GM12873 (cell line): ENCODE data around the gene MYO18B.

Experiments
- TF ChIP-seq, protein P1 (sequence below): IDR thresholded peaks from 2 replicates; pipeline ENCODE4 v1.5.1; 2012; ENCODE audit warnings: low read depth, mild to moderate bottlenecking, moderate library complexity, low read length, control low read depth; ENCODE audit not compliant: insufficient read depth; ENCODE audit errors: missing control alignments

Gene MYO18B

DNA sequence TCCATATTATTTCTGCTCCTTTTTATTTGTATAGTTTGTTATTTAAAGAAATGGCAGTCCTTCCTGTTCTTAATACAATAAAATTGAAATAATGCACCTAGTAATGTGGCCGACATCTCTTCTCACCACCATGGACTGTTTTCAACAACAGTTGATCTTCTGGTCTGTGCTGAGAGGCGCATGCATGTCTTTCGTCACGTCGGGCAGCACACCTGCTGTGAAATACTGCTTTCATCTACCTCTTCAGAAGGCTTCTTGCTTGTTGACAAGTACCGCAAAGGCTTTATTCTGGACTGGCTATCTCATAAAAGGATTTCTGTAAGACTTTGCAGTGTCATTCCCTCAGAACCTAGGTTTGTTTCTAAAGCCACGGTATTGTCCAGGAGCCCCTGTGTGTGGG, 13.9 kb upstream of the MYO18B start:
- TF ChIP-seq, protein P1, sequence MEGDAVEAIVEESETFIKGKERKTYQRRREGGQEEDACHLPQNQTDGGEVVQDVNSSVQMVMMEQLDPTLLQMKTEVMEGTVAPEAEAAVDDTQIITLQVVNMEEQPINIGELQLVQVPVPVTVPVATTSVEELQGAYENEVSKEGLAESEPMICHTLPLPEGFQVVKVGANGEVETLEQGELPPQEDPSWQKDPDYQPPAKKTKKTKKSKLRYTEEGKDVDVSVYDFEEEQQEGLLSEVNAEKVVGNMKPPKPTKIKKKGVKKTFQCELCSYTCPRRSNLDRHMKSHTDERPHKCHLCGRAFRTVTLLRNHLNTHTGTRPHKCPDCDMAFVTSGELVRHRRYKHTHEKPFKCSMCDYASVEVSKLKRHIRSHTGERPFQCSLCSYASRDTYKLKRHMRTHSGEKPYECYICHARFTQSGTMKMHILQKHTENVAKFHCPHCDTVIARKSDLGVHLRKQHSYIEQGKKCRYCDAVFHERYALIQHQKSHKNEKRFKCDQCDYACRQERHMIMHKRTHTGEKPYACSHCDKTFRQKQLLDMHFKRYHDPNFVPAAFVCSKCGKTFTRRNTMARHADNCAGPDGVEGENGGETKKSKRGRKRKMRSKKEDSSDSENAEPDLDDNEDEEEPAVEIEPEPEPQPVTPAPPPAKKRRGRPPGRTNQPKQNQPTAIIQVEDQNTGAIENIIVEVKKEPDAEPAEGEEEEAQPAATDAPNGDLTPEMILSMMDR = no peak

DNA sequence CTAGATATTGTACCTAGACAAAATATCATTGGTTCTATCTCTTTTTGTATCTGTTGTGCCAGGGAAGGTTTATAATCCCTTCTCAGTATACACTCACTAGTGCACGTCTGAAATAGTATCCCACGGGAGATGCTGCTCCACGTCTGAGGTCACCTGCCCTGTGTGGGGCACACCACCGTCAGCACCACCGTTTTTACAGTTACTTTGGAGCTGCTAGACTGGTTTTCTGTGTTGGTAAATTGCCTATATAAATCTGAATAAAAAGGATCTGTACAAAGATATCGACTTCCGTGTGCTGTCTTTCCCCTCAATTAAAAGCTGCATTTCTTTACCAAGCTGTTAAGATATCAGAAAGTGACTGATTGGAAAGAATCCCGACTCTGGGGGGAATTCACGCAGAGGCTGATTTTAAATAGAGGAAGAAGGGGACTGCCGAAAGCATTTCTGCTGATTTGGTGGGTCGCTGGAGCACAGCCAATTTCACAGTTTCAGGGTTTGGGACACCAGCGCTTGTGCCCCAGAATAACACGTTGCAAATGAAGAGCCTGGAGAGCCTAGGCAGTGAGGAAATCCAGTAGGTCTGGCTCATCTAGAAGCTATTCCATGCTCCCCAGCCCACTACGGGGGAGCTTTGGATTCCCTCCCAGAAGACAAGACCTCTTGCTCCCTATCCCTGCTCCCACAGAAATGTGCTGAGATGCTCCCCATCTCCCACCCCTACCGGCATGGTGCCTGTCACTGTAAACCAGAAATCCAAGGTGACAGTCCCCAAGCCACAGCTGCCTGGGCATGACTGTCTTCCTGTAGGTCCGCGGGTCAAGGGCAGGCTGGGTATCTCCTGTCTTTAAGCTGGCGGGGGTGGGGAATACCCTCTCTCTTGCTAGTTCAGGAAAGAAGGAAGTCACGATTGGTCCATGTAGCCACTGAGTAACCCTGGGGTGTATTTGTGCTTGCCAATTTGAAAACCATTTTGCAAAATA, 12.7 kb upstream of the MYO18B start:
- TF ChIP-seq, protein P1 = no peak

DNA sequence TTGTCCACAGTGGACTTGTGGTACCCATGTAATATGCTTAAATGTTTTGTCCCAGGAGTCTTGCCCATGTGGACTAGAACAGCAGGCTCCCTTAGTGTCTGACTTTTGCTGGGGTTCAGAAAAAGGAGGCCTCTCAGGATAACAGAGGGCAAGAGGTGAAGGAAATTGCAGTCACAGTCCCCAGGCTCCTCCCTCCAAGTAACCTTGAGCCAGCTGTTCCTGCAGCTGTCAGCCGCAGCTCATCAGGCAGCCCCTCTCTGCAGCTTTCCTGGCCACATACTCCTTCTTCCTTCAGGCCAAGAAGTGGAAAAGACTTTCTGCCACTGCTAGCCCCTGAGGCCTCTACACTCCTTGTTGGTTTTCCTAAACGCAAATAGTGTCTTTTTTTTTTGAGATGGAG, 6.3 kb upstream of the MYO18B start:
- TF ChIP-seq, protein P1 = no peak

DNA sequence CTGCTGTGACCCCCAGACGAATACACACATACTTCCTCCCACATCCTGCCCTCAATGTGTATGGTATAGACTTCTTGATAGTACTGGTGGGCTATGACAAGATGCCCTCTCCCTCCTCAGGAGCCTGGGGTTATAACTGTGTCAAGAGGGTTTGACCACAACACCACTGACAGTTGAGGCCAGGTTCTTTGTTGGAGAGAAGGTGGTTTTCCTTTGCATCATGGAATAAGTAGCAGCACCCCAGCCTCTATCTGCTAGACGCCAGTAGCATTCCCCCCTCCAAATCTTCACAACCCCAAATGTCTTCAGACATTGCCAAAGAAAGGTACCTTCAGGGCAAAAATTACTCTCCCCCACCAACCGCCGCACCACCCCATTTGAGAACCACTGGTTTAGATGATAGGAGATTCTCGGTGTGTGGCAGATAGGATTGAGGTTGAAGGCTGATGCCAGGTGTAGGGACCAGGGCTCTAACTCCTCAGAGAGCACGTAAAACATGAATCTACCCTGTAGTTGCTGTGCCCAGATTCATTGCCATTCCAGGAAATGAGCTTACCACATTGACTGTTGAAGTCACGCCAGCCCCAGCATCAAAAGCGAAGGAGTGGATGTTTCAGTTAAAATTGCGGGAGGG, 5.5 kb upstream of the MYO18B start:
- TF ChIP-seq, protein P1 = no peak

DNA sequence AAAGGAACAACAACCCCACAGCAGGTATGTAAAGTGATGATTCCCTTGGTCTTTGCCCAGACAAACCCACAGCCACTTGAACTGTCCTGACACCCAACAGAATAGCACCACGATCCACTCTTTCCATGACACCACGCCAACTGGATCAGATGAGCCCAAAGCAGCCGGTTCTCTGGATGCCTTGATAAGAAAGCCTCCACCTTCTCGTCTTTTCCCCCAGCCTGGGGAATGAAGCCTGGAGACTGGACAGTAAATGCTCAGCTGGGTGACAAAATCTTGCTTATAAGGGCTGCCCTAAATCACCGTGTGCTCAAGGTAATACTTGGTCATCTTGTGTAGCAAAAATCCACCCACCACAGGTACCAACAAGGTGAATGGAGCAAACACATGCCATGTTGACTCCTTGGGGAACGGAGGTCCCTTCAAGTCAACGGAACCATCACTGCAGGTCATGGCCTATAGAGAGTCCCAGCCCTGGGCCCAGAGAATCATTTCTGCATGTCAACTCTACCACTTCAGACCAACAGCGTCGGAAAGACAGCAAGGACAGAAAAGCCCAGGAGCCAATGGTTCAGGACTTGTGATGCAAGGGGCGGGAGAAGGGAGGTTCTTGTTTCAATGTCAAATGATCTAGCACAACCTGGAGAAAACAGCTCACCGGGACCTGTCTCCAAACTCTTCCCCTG, 2.2 kb upstream of the MYO18B start:
- TF ChIP-seq, protein P1 = no peak

DNA sequence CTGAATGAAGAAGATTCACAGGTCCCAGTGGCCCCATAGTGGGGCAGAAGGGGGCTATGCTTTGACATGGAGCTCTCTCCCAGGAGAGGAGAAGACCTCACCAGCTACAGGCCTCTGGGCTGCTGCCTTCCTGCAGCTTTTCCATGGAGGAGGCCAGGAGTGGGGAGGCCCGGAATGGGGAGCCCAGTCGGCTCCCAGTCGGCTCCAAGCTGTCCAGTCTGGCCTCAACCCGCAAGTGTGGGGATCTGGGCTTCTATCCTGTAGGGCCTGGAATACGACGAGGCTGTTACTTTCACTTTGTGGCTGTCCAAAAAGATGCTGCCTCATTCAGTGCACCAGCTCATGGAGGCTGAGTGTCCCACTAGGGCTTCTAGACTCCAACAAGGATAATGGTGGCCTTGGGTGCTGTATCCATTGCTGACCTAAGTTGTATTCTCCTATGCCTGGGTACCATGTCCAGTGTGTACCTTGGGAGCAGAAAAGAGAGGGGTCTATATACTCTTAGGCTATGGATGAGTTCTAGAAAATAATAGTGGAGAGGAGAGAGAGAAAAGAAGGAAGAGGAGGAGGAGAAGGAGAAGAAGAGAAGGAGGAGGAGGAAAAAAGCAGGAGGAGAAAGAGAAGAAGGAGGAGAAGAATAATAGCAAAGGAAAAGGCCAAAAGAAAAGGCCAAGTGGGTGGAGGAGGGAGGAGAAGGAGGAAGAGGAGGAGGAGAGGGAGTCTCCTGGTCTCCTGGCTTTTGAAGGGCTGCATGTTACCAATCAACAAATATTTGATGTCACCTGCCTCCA, 1.1 kb downstream of the MYO18B start:
- TF ChIP-seq, protein P1 = no peak

DNA sequence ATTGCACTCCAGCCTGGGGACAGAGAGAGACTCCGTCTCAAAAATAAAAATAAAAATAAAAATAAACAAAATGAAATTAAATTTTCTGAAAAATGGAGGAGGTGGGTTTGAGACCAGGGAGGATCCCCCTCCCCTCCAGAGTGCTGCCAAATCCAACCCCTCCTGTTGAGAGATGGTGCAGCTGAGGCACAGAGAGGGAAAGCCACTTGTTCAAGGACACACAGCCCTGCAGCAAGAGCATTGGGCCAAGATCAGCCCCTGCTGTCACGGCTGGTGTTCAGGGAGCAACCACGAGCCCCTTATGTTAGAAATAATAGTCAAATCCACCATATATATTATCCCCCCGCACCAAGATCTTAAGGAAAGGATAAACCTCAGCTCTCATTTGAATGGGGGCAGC, 2.7 kb downstream of the MYO18B start:
- TF ChIP-seq, protein P1 = no peak
